NCI-H1930 (cell line): ENCODE results near the gene SLC22A31.
"Not testable (repeated sequence)": the region's sequence is repeated elsewhere in the genome, so short reads cannot be mapped to it uniquely, and the experiment has no call there.

ENCODE experiments used
- DNase-seq, 2 experiments: peaks; one replicate each; lab custom pipeline; 2025; lab: John Stamatoyannopoulos, UW

SLC22A31 gene

GRCh38 chr16:89178453-89179147 lies 21.7 kb downstream of the SLC22A31 start:
- no peak for DNase-seq

- DNase-seq, result no peak
Measured at GRCh38 chr16:89177501-89177900, 22.8 kb downstream of the SLC22A31 start.

- no peak for DNase-seq
Measured at GRCh38 chr16:89176717-89177116, 23.6 kb downstream of the SLC22A31 start.

- DNase-seq, result no peak
Measured at GRCh38 chr16:89176147-89176690, 24.1 kb downstream of the SLC22A31 start.

- DNase-seq, result no peak
Measured at GRCh38 chr16:89175280-89176146, 24.8 kb downstream of the SLC22A31 start.

- DNase-seq, result no peak
Measured at GRCh38 chr16:89174877-89175276, 25.5 kb downstream of the SLC22A31 start.

GRCh38 chr16:89174055-89174827 lies 26.1 kb downstream of the SLC22A31 start:
- DNase-seq, result no peak

GRCh38 chr16:89173174-89173921 lies 27.0 kb downstream of the SLC22A31 start:
- DNase-seq, result no peak

GRCh38 chr16:89172528-89173173 lies 27.7 kb downstream of the SLC22A31 start:
- DNase-seq, result no peak

GRCh38 chr16:89172171-89172527 lies 28.2 kb downstream of the SLC22A31 start:
- no peak for DNase-seq

GRCh38 chr16:89171216-89172170 lies 28.8 kb downstream of the SLC22A31 start, which contains the start of gene CDH15:
TSS of gene CDH15 (plus strand) at chr16:89171748. CDS start at chr16:89171832, 84 bp downstream.
- DNase-seq, result peak; percentile 70 to 77

- no peak for DNase-seq
Measured at GRCh38 chr16:89170346-89171215, 29.8 kb downstream of the SLC22A31 start.

GRCh38 chr16:89169778-89170177 lies 30.6 kb downstream of the SLC22A31 start:
- no peak for DNase-seq

- DNase-seq, result no peak
Measured at GRCh38 chr16:89168381-89169189, 31.8 kb downstream of the SLC22A31 start.

GRCh38 chr16:89167425-89167941 lies 32.9 kb downstream of the SLC22A31 start:
- peak; percentile 24 to 63 for DNase-seq

GRCh38 chr16:89166696-89167424 lies 33.5 kb downstream of the SLC22A31 start:
- DNase-seq, result no peak

GRCh38 chr16:89165681-89165979 lies 34.7 kb downstream of the SLC22A31 start:
- not testable (repeated sequence) for DNase-seq
